Kidney glomerular epithelial cell (primary cell): ENCODE results near the gene ZNF282.

Source experiments
- DNase-seq: peaks from one replicate; lab custom pipeline; 2025; lab: John Stamatoyannopoulos, UW

The ZNF282 gene

GRCh38 chr7:149195180-149196150 is at the start of gene ZNF282:
Gene ZNF282, plus strand, starts transcription at chr7:149195546. Its CDS starts 44 bp downstream, at chr7:149195590.
- peak; percentile 93 for DNase-seq

GRCh38 chr7:149147072-149147751 is 48.1 kb upstream of the ZNF282 start, which contains the start of gene ZNF398:
Gene ZNF398, plus strand, starts transcription at chr7:149147453. Its CDS starts 290 bp downstream, at chr7:149147743.
- peak; percentile 69 for DNase-seq

- DNase-seq: peak; percentile 37
Measured at GRCh38 chr7:149147752-149148653, 47.3 kb upstream of the ZNF282 start.

- DNase-seq: no peak
Measured at GRCh38 chr7:149150981-149151380, 44.4 kb upstream of the ZNF282 start.

GRCh38 chr7:149153346-149153745 is 42.0 kb upstream of the ZNF282 start:
- DNase-seq: no peak

- DNase-seq: no peak
Measured at GRCh38 chr7:149154056-149154455, 41.3 kb upstream of the ZNF282 start.

- DNase-seq: no peak
Measured at GRCh38 chr7:149156898-149157297, 38.4 kb upstream of the ZNF282 start.

- DNase-seq: no peak
Measured at GRCh38 chr7:149161241-149161848, 34.0 kb upstream of the ZNF282 start.

GRCh38 chr7:149166142-149166541 is 29.2 kb upstream of the ZNF282 start:
- DNase-seq: no peak

- no peak for DNase-seq
Measured at GRCh38 chr7:149166630-149167352, 28.6 kb upstream of the ZNF282 start.

GRCh38 chr7:149171892-149172533 is 23.3 kb upstream of the ZNF282 start:
- DNase-seq: peak; percentile 52

- DNase-seq: no peak
Measured at GRCh38 chr7:149172534-149172920, 22.8 kb upstream of the ZNF282 start.

GRCh38 chr7:149175150-149175549 is 20.2 kb upstream of the ZNF282 start:
- DNase-seq: no peak

- DNase-seq: no peak
Measured at GRCh38 chr7:149179241-149179640, 16.1 kb upstream of the ZNF282 start.

- DNase-seq: no peak
Measured at GRCh38 chr7:149180722-149181449, 14.5 kb upstream of the ZNF282 start.

GRCh38 chr7:149181450-149181790 is 13.9 kb upstream of the ZNF282 start:
- DNase-seq: no peak

- DNase-seq: no peak
Measured at GRCh38 chr7:149184274-149184673, 11.1 kb upstream of the ZNF282 start.

- no peak for DNase-seq
Measured at GRCh38 chr7:149188213-149188612, 7.1 kb upstream of the ZNF282 start.

GRCh38 chr7:149188637-149189259 is 6.6 kb upstream of the ZNF282 start:
- DNase-seq: no peak
